Hepatocyte (in vitro differentiated cells): ENCODE results near the gene GID8.

Experiments used
- CTCF ChIP-seq: fragments of 200-600 bp; sonication (generic); IDR thresholded peaks from 2 replicates; pipeline ENCODE4 v1.5.1; 2016; ENCODE audit warnings: antibody characterized with exemption, mild to moderate bottlenecking; ENCODE audit not compliant: poor library complexity
- EZH2 ChIP-seq: fragments of 200-600 bp; sonication (generic); IDR thresholded peaks from 2 replicates; pipeline ENCODE4 v1.6.1; 2016; ENCODE audit warnings: antibody characterized with exemption, mild to moderate bottlenecking, borderline replicate concordance
- EZH2phosphoT487 ChIP-seq: fragments of 200-600 bp; sonication (generic); IDR thresholded peaks from one replicate; pipeline ENCODE4 v1.6.1; 2018; ENCODE audit warnings: antibody characterized with exemption, mild to moderate bottlenecking, low read depth, moderate library complexity; ENCODE audit not compliant: unreplicated experiment, severe bottlenecking

DNA sequence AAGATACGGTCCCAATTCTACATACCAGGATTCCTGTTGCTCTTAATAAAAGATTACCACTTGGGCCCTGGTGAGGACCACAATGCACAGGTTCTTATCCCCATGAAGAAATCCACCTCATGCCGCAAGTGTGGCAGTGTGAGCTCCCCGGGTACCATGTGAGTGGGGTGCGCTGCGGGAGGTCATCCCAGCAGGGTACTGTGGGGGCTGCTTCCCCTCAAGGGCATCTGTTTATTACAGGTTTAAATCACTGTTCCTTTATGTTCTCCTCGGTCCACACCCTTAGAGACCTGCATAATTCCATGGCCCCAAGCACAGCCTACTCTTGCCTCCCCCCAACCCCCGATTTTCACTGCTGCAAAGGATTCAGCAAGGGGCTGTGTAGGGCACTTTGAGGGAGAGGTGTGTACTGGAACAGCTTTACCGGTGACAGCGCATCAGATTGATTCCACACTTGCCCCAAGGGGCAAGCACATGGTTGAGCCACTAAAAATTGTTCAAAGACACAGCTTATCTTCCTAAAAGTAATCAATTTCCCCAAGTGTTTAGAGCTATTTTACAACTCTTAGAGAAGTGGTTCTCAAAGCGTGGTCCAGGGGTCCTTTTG is 17.8 kb upstream of the GID8 start:
- TF ChIP-seq CTCF, result no peak
- TF ChIP-seq EZH2, result no peak
- TF ChIP-seq EZH2phosphoT487, result no peak
